ENCODE measurements around the gene SPECC1. TPM values are rescaled to one million over a fixed set of nuclear protein-coding genes. Genes with fewer than 3 reads are reported as not detected.
A peak's percentile ranks its signal among the peaks of the same experiment; 100 is the strongest.

Gene SPECC1
- total RNA-seq, 1 experiment from 2014 or later = 103 TPM

DNA sequence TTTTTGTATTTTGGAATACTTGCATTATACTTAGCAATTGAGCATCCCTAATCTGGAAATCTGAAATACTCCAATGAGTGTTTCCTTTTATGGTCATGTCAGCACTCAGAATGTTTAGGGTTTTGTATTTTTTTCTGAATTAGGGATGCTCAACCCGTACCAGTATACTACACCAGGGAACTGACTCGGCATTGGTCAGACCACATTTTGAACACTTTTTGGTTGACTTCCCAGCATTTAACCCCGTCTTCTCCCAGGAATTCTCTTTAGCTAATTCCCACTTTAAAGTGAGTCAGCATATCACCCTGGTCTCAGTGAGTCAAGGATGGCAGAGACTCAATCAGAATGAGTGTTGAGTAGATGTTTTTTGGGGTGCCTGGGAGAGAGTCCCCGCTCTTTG, 177.9 kb downstream of the SPECC1 start:
- no peak overlapping the region for H3K4me3 Mint-ChIP-seq
- no peaks in the 10 kb centered on the region for H3K36me3 Mint-ChIP-seq
- no peaks in the 10 kb centered on the region for H3K9me3 Mint-ChIP-seq
- ATAC-seq (no peak), DNase-seq (ENCODE audit: low spot score) (no peak)
- H3K4me1 Mint-ChIP-seq = peaks cover 76% of the 10 kb centered on the region
- POLR2A ChIA-PET = no interaction called here
- H3K27me3 Mint-ChIP-seq (ENCODE audit: low read depth) = no peaks in the 10 kb centered on the region
- H3K27ac Mint-ChIP-seq = peak overlapping the region; percentile 94
- CTCF ChIA-PET = no interaction called here
- TF ChIP-seq TP53 (CRISPR knock-in tag; IDR thresholded peaks at IDR 0.05) (no peak), IRF2 (CRISPR knock-in tag; IDR thresholded peaks at IDR 0.05; ENCODE audit: borderline replicate concordance, low read depth) (no peak), ZNF121 (CRISPR knock-in tag; IDR thresholded peaks at IDR 0.05) (no peak), KAT7 (CRISPR knock-in tag; IDR thresholded peaks at IDR 0.05; ENCODE audit: borderline replicate concordance) (no peak), CTCF (IDR thresholded peaks at IDR 0.05) (no peak), AFF4 (CRISPR knock-in tag; IDR thresholded peaks at IDR 0.05; ENCODE audit: borderline replicate concordance) (no peak), USF1 (CRISPR knock-in tag; IDR thresholded peaks at IDR 0.05) (no peak), ELF4 (CRISPR knock-in tag; IDR thresholded peaks at IDR 0.05; ENCODE audit: low read depth) (no peak), FOXK1 (CRISPR knock-in tag; IDR thresholded peaks at IDR 0.05) (no peak), JAZF1 (CRISPR knock-in tag; IDR thresholded peaks at IDR 0.05) (no peak)

GRCh38 chr17:20189302-20189701, 180.1 kb downstream of the SPECC1 start:
- H3K4me1 Mint-ChIP-seq = peaks cover 75% of the 10 kb centered on the region
- peak overlapping the region; percentile 51 for H3K4me3 Mint-ChIP-seq
- ChIA-PET POLR2A (interaction anchor here (2.2 kb wide), 1 partner anchor 33 kb away, joined by 9 read pairs; no protein-coding TSS in a partner anchor), CTCF (interaction anchor here (0.5 to 1.9 kb wide), 2 partner anchors 37 to 195 kb away, joined by 5 to 7 read pairs; no protein-coding TSS in a partner anchor)
- peak overlapping the region; percentile 96 for H3K27ac Mint-ChIP-seq
- no peak for DNase-seq (ENCODE audit: low spot score)
- H3K36me3 Mint-ChIP-seq = peaks cover 18% of the 10 kb centered on the region
- no peaks in the 10 kb centered on the region for H3K27me3 Mint-ChIP-seq (ENCODE audit: low read depth)
- peaks cover 18% of the 10 kb centered on the region for H3K9me3 Mint-ChIP-seq
- peak; percentile 67 for ATAC-seq
- no peak for TF ChIP-seq EMX1 (CRISPR knock-in tag; IDR thresholded peaks at IDR 0.05)
- TF ChIP-seq ZNF396 (CRISPR knock-in tag; IDR thresholded peaks at IDR 0.05; ENCODE audit: borderline replicate concordance) = no peak
- TF ChIP-seq GABPB1 (CRISPR knock-in tag; IDR thresholded peaks at IDR 0.05) = no peak
- TF ChIP-seq, protein P1, sequence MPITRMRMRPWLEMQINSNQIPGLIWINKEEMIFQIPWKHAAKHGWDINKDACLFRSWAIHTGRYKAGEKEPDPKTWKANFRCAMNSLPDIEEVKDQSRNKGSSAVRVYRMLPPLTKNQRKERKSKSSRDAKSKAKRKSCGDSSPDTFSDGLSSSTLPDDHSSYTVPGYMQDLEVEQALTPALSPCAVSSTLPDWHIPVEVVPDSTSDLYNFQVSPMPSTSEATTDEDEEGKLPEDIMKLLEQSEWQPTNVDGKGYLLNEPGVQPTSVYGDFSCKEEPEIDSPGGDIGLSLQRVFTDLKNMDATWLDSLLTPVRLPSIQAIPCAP (CRISPR knock-in tag; IDR thresholded peaks at IDR 0.05) = no peak
- TF ChIP-seq SOX15 (CRISPR knock-in tag; IDR thresholded peaks at IDR 0.05) = no peak
- TF ChIP-seq, protein P2, sequence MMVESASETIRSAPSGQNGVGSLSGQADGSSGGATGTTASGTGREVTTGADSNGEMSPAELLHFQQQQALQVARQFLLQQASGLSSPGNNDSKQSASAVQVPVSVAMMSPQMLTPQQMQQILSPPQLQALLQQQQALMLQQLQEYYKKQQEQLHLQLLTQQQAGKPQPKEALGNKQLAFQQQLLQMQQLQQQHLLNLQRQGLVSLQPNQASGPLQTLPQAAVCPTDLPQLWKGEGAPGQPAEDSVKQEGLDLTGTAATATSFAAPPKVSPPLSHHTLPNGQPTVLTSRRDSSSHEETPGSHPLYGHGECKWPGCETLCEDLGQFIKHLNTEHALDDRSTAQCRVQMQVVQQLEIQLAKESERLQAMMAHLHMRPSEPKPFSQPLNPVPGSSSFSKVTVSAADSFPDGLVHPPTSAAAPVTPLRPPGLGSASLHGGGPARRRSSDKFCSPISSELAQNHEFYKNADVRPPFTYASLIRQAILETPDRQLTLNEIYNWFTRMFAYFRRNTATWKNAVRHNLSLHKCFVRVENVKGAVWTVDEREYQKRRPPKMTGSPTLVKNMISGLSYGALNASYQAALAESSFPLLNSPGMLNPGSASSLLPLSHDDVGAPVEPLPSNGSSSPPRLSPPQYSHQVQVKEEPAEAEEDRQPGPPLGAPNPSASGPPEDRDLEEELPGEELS (CRISPR knock-in tag; IDR thresholded peaks at IDR 0.05) = no peak
- TF ChIP-seq, protein P3, sequence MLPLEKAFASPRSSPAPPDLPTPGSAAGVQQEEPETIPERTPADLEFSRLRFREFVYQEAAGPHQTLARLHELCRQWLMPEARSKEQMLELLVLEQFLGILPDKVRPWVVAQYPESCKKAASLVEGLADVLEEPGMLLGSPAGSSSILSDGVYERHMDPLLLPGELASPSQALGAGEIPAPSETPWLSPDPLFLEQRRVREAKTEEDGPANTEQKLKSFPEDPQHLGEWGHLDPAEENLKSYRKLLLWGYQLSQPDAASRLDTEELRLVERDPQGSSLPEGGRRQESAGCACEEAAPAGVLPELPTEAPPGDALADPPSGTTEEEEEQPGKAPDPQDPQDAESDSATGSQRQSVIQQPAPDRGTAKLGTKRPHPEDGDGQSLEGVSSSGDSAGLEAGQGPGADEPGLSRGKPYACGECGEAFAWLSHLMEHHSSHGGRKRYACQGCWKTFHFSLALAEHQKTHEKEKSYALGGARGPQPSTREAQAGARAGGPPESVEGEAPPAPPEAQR (CRISPR knock-in tag; IDR thresholded peaks at IDR 0.05) = no peak
- no peak for TF ChIP-seq ATF2 (CRISPR knock-in tag; IDR thresholded peaks at IDR 0.05; ENCODE audit: borderline replicate concordance, low read depth)
- TF ChIP-seq RORB (CRISPR knock-in tag; IDR thresholded peaks at IDR 0.05) = no peak
- no peak for TF ChIP-seq ZNF671 (CRISPR knock-in tag; IDR thresholded peaks at IDR 0.05)
- no peak for TF ChIP-seq TEAD1 (CRISPR knock-in tag; IDR thresholded peaks at IDR 0.05)
- TF ChIP-seq ZNF317 (CRISPR knock-in tag; IDR thresholded peaks at IDR 0.05; ENCODE audit: borderline replicate concordance, low read depth) = no peak
- TF ChIP-seq CTCF (IDR thresholded peaks at IDR 0.05) = no peak
